ENCODE data around the gene SDK1.

SDK1 gene

GRCh38 chr7:4270941-4271715 lies 970.1 kb downstream of the SDK1 start:
- DNase-seq (ENCODE audit: low read depth), result no peak
- no peak for TF ChIP-seq CTCF (IDR thresholded peaks at IDR 0.05; ENCODE audit: insufficient read depth, low read depth, low read length, missing control alignments)
- no peak overlapping the region for H3K4me3 ChIP-seq (ENCODE audit: low read length)

- no peak for DNase-seq (ENCODE audit: low read depth)
- no peak overlapping the region for H3K4me3 ChIP-seq (ENCODE audit: low read length)
- no peak for TF ChIP-seq CTCF (IDR thresholded peaks at IDR 0.05; ENCODE audit: insufficient read depth, low read depth, low read length, missing control alignments)
Observed at GRCh38 chr7:4271716-4272015, 970.6 kb downstream of the SDK1 start.

- TF ChIP-seq CTCF (IDR thresholded peaks at IDR 0.05; ENCODE audit: insufficient read depth, low read depth, low read length, missing control alignments), result no peak
- no peak for DNase-seq (ENCODE audit: low read depth)
- H3K4me3 ChIP-seq (ENCODE audit: low read length), result no peak overlapping the region
Observed at GRCh38 chr7:4272141-4272540, 971.1 kb downstream of the SDK1 start.

- no peak for TF ChIP-seq CTCF (IDR thresholded peaks at IDR 0.05; ENCODE audit: insufficient read depth, low read depth, low read length, missing control alignments)
- DNase-seq (ENCODE audit: low read depth), result no peak
- H3K4me3 ChIP-seq (ENCODE audit: low read length), result no peak overlapping the region
Observed at GRCh38 chr7:4273566-4274230, 972.6 kb downstream of the SDK1 start.

- no peak overlapping the region for H3K4me3 ChIP-seq (ENCODE audit: low read length)
- no peak for DNase-seq (ENCODE audit: low read depth)
- no peak for TF ChIP-seq CTCF (IDR thresholded peaks at IDR 0.05; ENCODE audit: insufficient read depth, low read depth, low read length, missing control alignments)
Observed at GRCh38 chr7:4274286-4274685, 973.2 kb downstream of the SDK1 start.

- no peak overlapping the region for H3K4me3 ChIP-seq (ENCODE audit: low read length)
- TF ChIP-seq CTCF (IDR thresholded peaks at IDR 0.05; ENCODE audit: insufficient read depth, low read depth, low read length, missing control alignments), result no peak
- no peak for DNase-seq (ENCODE audit: low read depth)
Observed at GRCh38 chr7:4277936-4278335, 976.9 kb downstream of the SDK1 start.

- no peak for DNase-seq (ENCODE audit: low read depth)
- TF ChIP-seq CTCF (IDR thresholded peaks at IDR 0.05; ENCODE audit: insufficient read depth, low read depth, low read length, missing control alignments), result no peak
- no peak overlapping the region for H3K4me3 ChIP-seq (ENCODE audit: low read length)
Observed at GRCh38 chr7:4279216-4279615, 978.2 kb downstream of the SDK1 start.
